Naive thymus-derived CD8-positive, alpha-beta T cell (primary cell): ENCODE measurements around the gene MRPL51. TPM values are rescaled to one million over a fixed set of nuclear protein-coding genes. Genes with fewer than 3 reads are reported as not detected.
A peak's percentile ranks its signal among the peaks of the same experiment; 100 is the strongest.

Source experiments
- ATAC-seq, 2 donors: fragments of 150-1000 bp; cut with Tn5 transposase in 1 of 2; sonication (Bioruptor Pico), chemical (Tn5 transposase) in 1 of 2; 1 replicate in 1 of 2; 2 replicates in 1 of 2; pipeline ENCODE4 v1.10.0; 2021; ENCODE audit warnings: mild to moderate bottlenecking in 2 of 2, moderate library complexity in 2 of 2
- POLR2A ChIA-PET: fragments of 350-600 bp; sonication (Branson Sonifier 250); formaldehyde crosslinking; loops from one replicate; lab custom pipeline; 2021; ENCODE audit warnings: antibody characterized with exemption; lab: Charles Lee
- DNase-seq, 10 donors: peaks; one replicate each; pipeline versions ENCODE4 v3.0.0 to v3.0.0-alpha.2; 2020 to 2022
- H3K27ac Mint-ChIP-seq, 10 donors: one replicate each; pipeline ENCODE4 v1.8.0; 2020 to 2022; ENCODE audit warnings: mild to moderate bottlenecking in 10 of 10, mixed read lengths in 10 of 10, moderate library complexity in 4 of 10, inconsistent platforms in 1 of 10
- H3K27me3 Mint-ChIP-seq, 5 donors: one replicate each; pipeline ENCODE4 v1.8.0; 2021 to 2022; ENCODE audit warnings: mixed read lengths in 5 of 5
- H3K36me3 Mint-ChIP-seq, 3 donors: one replicate each; pipeline ENCODE4 v1.8.0; 2020 to 2022; ENCODE audit warnings: mixed read lengths in 3 of 3, mild to moderate bottlenecking in 2 of 3, inconsistent platforms in 1 of 3
- H3K4me1 Mint-ChIP-seq, 4 donors: one replicate each; pipeline ENCODE4 v1.8.0; 2021 to 2022; ENCODE audit warnings: mixed read lengths in 4 of 4
- H3K4me3 Mint-ChIP-seq, 10 donors: one replicate each; pipeline ENCODE4 v1.8.0; 2020 to 2022; ENCODE audit warnings: mild to moderate bottlenecking in 10 of 10, mixed read lengths in 10 of 10, moderate library complexity in 6 of 10, inconsistent platforms in 1 of 10
- H3K9me3 Mint-ChIP-seq, 9 donors: one replicate each; pipeline ENCODE4 v1.8.0; 2020 to 2022; ENCODE audit warnings: mixed read lengths in 9 of 9, mild to moderate bottlenecking in 3 of 9, inconsistent platforms in 1 of 9, moderate library complexity in 1 of 9
- polyA plus RNA-seq, 3 donors: library from polyadenylated mRNA; unstranded; fragments of 300-500 nt; fragmentation: Illumina TruSeq; gene quantifications; one replicate each; pipeline ENCODE4 v1.2.3, GENCODE V29; 2021
- total RNA-seq, 8 experiments: library from RNA in 2 of 8; stranded (reverse) in 2 of 8; gene quantifications; one replicate each; pipeline ENCODE4 v1.2.3 and lab custom pipeline; 2021 to 2026

Gene MRPL51
- total and polyA plus RNA-seq, 5 experiments from 2014 or later: 71.6 to 230 (median 220) TPM

DNA sequence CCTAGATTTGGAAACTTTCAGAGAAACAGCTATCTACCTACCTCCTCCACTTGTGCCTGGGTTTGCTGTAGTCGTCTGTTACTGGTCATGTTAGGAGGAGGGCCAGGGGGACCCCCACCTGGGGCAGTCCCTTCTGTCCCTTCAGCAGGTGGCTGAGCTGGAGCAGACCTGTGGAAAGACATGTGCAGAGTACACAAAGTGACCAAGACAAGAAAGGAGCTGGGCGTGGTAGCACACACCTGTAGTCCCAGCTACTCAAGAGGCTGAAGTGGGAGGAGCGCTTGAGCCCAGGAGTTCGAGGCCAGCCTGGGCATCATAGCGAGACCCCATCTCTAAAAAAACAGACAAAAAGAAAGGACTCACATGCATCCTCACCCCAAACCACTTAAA lies 26.9 kb downstream of the MRPL51 start:
- POLR2A ChIA-PET: interaction anchor here (0.6 to 25.3 kb wide), 15 partner anchors 9 to 427 kb away, joined by 3 to 1074 read pairs (median 4); partner anchors contain the start of genes CD27, GAPDH, MRPL51 and TAPBPL
- peak overlapping the region; percentile 85 to 98 (median 95) for H3K27ac Mint-ChIP-seq
- H3K4me1 Mint-ChIP-seq: peaks cover 61 to 92% (median 87%) of the 10 kb centered on the region in 4 donors
- no peak for ATAC-seq
- H3K27me3 Mint-ChIP-seq: no peaks in the 10 kb centered on the region
- no peak for DNase-seq
- H3K36me3 Mint-ChIP-seq: peaks cover 3 to 59% (median 23%) of the 10 kb centered on the region in 3 donors
- no peaks in the 10 kb centered on the region for H3K9me3 Mint-ChIP-seq
- H3K4me3 Mint-ChIP-seq: peak overlapping the region in 3 of 10 donors; percentile 22 to 60 (median 49)

DNA sequence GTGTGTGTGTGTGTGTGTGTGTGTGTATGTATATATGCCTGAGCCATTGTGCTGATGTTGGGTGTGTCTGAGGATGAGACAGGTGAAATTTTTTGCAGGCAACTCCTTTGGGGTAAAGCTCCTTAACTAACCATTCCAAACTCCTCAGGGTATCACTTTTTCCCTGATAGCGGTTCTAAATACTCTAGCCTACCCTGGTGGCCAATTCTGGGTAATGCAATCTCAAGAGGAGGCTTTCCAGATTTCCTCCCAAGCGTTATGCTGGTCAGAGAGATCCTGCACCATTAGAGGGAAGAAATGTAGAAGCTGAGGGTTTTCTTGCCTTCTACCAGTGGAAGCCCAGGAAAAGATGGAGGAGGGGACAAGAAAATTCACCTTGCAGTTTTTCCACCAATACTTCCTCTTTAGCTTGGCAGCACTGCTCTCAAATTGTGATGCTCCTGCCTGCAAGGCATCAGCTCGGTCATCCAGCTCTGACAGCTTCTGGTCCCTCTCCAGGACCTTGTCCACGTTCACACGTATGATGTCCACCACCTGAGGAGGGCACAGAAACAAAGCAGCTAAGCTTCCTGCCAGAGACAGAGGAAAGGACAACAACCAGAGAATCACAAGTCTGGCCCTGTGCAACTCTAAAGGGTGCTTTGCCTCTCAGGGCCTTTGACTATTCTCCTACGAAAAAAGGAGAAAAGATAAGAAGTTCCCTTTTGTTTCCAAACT lies 27.4 kb downstream of the MRPL51 start:
- DNase-seq: peak in 7 of 10 donors; percentile 40 to 75 (median 50)
- Mint-ChIP-seq H3K27me3 (no peaks in the 10 kb centered on the region), H3K4me3 (peak overlapping the region in 9 of 10 donors; percentile 49 to 79 (median 64)), H3K36me3 (peaks cover 3 to 65% (median 26%) of the 10 kb centered on the region in 3 donors), H3K4me1 (peaks cover 64 to 92% (median 90%) of the 10 kb centered on the region in 4 donors), H3K9me3 (no peaks in the 10 kb centered on the region), H3K27ac (peak overlapping the region; percentile 93 to 98 (median 95))
- POLR2A ChIA-PET: interaction anchor here (0.6 to 25.3 kb wide), 18 partner anchors 9 to 485 kb away, joined by 3 to 1074 read pairs (median 4); partner anchors contain the start of genes CD27, GAPDH, MRPL51 and PTPN6
- ATAC-seq: no peak

DNA sequence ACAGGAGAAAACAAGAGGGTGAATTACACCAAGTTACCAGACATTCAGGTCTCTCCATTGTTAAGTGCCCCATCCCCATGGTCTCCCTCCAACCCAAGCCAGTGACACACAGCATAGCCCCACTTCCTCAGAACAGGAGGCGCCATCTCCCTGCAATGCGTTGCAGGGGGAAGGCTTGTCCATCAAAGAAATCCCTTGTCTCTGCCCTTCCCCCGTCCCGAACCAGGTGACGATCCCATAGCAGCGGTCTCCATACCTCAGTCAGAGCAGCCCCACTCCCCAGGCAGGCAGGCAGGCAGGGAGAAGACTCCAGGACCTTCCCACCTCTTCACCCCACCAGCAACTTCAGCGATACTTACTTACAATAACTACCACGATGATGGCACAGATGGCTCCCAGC lies 28.5 kb downstream of the MRPL51 start:
- peaks cover 3 to 74% (median 29%) of the 10 kb centered on the region in 3 donors for H3K36me3 Mint-ChIP-seq
- H3K4me3 Mint-ChIP-seq: peak overlapping the region; percentile 63 to 89 (median 83)
- DNase-seq: no peak
- H3K27me3 Mint-ChIP-seq: no peaks in the 10 kb centered on the region
- peaks cover 63 to 97% (median 93%) of the 10 kb centered on the region in 4 donors for H3K4me1 Mint-ChIP-seq
- H3K9me3 Mint-ChIP-seq: no peaks in the 10 kb centered on the region
- H3K27ac Mint-ChIP-seq: peak overlapping the region; percentile 94 to 100 (median 98)
- POLR2A ChIA-PET: interaction anchor here (1.4 to 25.3 kb wide), 12 partner anchors 21 to 131 kb away, joined by 5 to 1074 read pairs (median 14); partner anchors contain the start of genes CD27, GAPDH, MRPL51 and NCAPD2
- ATAC-seq: no peak

DNA sequence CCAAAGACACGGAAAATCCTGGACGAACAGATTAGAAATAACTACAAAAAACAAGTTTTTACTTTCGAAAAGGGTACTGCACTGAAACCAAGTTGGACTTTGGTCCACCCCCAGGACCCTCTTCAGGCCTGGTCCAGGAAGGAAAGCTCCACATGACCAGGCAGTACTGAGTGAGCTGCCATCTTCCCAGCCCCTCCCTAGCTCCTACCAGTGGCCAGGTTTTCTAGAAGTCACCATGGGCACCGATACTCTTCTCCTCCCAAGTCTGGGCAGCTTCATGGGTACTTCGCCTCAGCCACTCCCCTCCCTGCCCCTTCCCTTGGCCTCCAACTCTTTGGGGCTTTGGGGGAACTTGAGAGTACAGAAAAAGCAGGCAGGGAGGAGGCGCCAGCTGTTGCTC lies 29.2 kb downstream of the MRPL51 start:
- H3K27me3 Mint-ChIP-seq: no peaks in the 10 kb centered on the region
- H3K9me3 Mint-ChIP-seq: no peaks in the 10 kb centered on the region
- H3K27ac Mint-ChIP-seq: peak overlapping the region; percentile 94 to 100 (median 98)
- H3K4me1 Mint-ChIP-seq: peaks cover 63 to 97% (median 93%) of the 10 kb centered on the region in 4 donors
- POLR2A ChIA-PET: interaction anchor here (0.7 to 25.3 kb wide), 11 partner anchors 20 to 225 kb away, joined by 3 to 1074 read pairs (median 12); partner anchors contain the start of genes CD27, GAPDH, MRPL51 and NCAPD2
- peak overlapping the region; percentile 67 to 89 (median 83) for H3K4me3 Mint-ChIP-seq
- no peak for ATAC-seq
- peaks cover 9 to 80% (median 36%) of the 10 kb centered on the region in 3 donors for H3K36me3 Mint-ChIP-seq
- DNase-seq: no peak

DNA sequence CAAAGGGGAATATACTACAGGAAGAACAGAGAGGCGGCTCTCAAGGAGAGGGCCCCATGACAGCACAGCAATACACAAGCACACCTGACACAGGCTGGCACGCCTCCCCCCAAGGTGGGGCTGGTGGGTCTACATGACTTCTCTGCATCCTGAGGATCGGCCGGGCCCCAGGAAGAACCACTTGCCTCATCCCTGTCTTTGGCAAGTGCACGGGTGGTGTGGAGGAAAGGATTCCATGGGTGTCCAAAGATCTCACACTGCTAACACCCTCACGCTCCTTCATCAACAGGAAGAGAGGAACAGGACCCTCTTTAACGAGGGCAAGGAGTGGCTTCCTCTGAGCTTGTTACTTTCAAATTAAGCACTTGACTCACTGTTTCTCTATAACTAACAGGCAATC lies 29.8 kb downstream of the MRPL51 start:
- peaks cover 66 to 97% (median 93%) of the 10 kb centered on the region in 4 donors for H3K4me1 Mint-ChIP-seq
- POLR2A ChIA-PET: interaction anchor here (0.7 to 25.3 kb wide), 12 partner anchors 8 to 226 kb away, joined by 3 to 1074 read pairs (median 18); partner anchors contain the start of genes CD27, GAPDH, MRPL51 and NCAPD2
- no peaks in the 10 kb centered on the region for H3K9me3 Mint-ChIP-seq
- H3K4me3 Mint-ChIP-seq: peak overlapping the region; percentile 67 to 89 (median 83)
- ATAC-seq (peak in 1 of 2 donors; percentile 35), DNase-seq (peak in 5 of 10 donors; percentile 19 to 50 (median 25))
- peaks cover 15 to 83% (median 42%) of the 10 kb centered on the region in 3 donors for H3K36me3 Mint-ChIP-seq
- no peaks in the 10 kb centered on the region for H3K27me3 Mint-ChIP-seq
- H3K27ac Mint-ChIP-seq: peak overlapping the region; percentile 94 to 100 (median 98)

DNA sequence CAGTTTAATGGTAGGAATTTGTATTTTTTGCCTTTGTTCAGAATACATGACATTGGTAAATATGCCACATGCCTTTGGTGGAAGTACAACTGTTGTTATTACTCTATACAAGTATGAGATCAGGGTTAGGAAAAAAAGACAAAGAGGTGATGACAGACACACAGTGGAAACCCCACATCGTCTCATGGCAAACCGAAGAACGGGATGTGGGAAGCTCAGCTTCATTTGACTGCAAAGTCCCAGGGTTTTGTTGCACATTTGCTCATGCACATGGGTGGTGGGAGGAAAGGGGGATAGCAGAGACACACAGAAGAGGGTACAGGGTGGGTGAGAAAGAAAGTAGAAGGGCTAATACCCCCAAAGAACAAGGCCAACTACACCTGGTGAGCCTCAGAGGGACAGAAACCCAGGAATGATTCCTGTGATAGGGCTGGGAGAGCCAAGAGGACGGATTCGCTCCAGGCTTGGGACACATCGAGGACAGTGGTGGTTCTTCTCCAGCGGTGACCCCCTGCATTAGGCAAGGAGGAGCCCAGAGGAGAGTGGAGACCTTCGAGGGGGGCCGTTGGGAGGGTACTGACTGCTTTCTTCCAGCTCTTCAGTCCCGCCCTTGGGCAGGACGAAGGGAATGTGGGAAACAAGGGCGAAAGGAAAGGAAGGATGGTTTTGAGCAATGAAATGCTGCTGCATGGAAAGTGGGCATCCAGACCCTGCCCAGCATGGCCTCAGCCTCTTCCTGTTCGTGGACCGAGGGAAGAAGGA lies 30.6 kb downstream of the MRPL51 start:
- Mint-ChIP-seq H3K4me3 (peak overlapping the region; percentile 67 to 89 (median 83)), H3K27me3 (no peaks in the 10 kb centered on the region), H3K4me1 (peaks cover 62 to 94% (median 91%) of the 10 kb centered on the region in 4 donors), H3K27ac (peak overlapping the region; percentile 94 to 100 (median 98)), H3K36me3 (peaks cover 15 to 87% (median 43%) of the 10 kb centered on the region in 3 donors), H3K9me3 (no peaks in the 10 kb centered on the region)
- ATAC-seq (peak in 1 of 2 donors; percentile 58), DNase-seq (peak in 3 of 10 donors; percentile 44 to 51 (median 45))
- POLR2A ChIA-PET: interaction anchor here (0.7 to 25.3 kb wide), 11 partner anchors 8 to 390 kb away, joined by 3 to 1074 read pairs (median 23); partner anchors contain the start of genes CD27, GAPDH, MRPL51 and TAPBPL

DNA sequence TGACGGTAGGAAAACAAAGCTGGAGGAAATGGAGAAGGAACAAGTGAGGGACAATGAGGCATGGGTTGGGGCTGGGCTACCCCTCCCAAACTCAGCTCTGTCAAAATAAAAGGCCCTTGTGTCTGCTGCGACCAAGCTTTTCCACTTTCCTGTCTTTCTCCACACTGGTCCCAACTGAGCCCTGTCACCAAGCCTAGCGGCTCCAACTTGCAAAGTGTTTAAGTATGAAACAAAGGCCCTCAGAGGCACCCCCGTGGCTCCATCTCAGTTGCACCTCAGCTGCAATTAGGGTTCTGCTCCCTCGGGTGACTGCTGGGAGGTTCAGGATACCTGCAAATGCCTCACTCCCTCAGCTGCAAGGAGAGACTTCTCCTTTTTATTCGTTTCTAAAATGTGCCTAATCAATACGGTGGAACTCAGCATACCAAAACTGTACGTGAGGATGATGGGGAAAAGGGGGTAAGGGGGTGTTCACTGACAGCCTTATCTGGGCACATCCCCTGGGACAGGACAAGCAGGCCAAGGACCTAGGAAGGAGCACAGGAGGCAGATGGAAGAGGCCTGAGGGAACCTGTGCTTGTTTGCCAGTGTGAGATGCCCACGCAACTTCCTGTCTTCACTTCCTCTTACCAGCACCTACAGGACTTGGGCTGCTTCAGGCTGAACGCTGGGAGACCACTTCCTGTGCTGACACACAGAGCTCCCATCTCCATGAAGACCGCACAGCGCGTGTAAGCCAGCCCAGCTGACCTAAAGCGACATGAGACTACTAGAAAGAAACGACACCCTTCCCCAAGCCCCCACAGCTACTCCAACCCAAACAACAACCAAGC lies 31.4 kb downstream of the MRPL51 start:
- Mint-ChIP-seq H3K27me3 (no peaks in the 10 kb centered on the region), H3K9me3 (no peaks in the 10 kb centered on the region), H3K27ac (peak overlapping the region; percentile 94 to 100 (median 98)), H3K36me3 (peaks cover 15 to 87% (median 49%) of the 10 kb centered on the region in 3 donors), H3K4me3 (peak overlapping the region; percentile 67 to 89 (median 81)), H3K4me1 (peaks cover 63 to 94% (median 91%) of the 10 kb centered on the region in 4 donors)
- ATAC-seq: peak; percentile 79 to 93
- POLR2A ChIA-PET: interaction anchor here (0.7 to 25.3 kb wide), 13 partner anchors 9 to 391 kb away, joined by 3 to 1074 read pairs (median 10); partner anchors contain the start of genes CD27, GAPDH, MRPL51 and TAPBPL
- peak; percentile 59 to 93 (median 83) for DNase-seq

DNA sequence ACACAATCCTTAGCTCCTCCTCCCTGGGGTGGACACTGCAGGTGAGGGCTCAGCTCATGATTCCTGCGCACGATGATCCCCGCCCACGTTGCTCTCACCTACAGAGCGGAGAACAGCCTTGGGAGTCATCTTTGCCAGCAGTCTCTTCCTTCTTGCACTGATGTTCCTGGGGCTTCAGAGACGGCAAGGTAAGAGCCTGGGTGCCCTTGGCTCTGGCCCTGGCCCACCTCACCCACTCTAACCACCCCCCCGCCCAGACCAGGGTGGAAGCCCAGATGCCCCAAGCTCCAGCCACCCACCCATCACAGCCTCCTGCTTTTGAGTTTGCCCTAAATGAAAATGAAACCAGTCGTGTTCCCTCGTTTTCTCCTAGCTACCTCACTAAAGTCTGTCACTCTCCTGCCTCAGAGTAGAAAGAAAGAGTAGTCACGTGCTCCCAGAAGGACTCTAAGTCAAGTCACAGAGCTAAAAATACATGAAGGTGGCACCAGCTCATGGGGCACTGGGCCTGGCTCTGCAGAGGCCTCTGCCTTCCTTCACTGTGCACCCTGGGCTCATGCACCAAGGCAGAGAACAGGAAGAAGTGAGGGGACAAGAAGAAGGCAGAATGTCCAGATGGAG lies 32.2 kb downstream of the MRPL51 start:
- DNase-seq (peak in 5 of 10 donors; percentile 12 to 57 (median 51)), ATAC-seq (peak; percentile 3 to 24)
- Mint-ChIP-seq H3K27me3 (no peaks in the 10 kb centered on the region), H3K36me3 (peaks cover 15 to 87% (median 51%) of the 10 kb centered on the region in 3 donors), H3K4me1 (peaks cover 62 to 94% (median 86%) of the 10 kb centered on the region in 4 donors), H3K27ac (peak overlapping the region; percentile 94 to 100 (median 98)), H3K9me3 (no peaks in the 10 kb centered on the region), H3K4me3 (peak overlapping the region; percentile 67 to 89 (median 81))
- POLR2A ChIA-PET: interaction anchor here (0.9 to 25.3 kb wide), 10 partner anchors 10 to 392 kb away, joined by 3 to 1074 read pairs (median 40); partner anchors contain the start of genes CD27, GAPDH, MRPL51 and TAPBPL

DNA sequence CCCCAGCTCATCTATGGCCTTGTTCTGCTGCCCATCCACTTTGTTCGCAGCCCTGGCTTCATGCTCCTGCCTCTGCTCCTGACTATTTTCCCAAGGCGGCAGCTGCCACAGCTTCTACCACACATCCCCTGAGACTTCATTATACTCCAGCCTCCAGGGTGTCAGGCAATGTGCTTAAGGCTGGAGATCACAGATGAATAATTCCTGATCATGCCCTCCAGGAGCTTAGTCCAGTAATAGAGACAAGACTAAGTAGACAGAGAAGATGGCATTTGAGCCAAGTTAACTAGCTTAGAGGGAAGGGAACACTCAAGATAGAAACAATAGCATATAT lies 34.1 kb downstream of the MRPL51 start:
- ATAC-seq (no peak), DNase-seq (no peak)
- POLR2A ChIA-PET: interaction anchor here (0.7 to 25.3 kb wide), 7 partner anchors 12 to 172 kb away, joined by 3 to 1074 read pairs (median 4); partner anchors contain the start of genes CD27, MRPL51, TAPBPL and VAMP1
- H3K4me1 Mint-ChIP-seq: peaks cover 54 to 92% (median 82%) of the 10 kb centered on the region in 4 donors
- H3K27ac Mint-ChIP-seq: peak overlapping the region; percentile 85 to 96 (median 94)
- no peaks in the 10 kb centered on the region for H3K27me3 Mint-ChIP-seq
- H3K36me3 Mint-ChIP-seq: peaks cover 18 to 91% (median 48%) of the 10 kb centered on the region in 3 donors
- H3K9me3 Mint-ChIP-seq: no peaks in the 10 kb centered on the region
- H3K4me3 Mint-ChIP-seq: peak overlapping the region; percentile 13 to 63 (median 42)

DNA sequence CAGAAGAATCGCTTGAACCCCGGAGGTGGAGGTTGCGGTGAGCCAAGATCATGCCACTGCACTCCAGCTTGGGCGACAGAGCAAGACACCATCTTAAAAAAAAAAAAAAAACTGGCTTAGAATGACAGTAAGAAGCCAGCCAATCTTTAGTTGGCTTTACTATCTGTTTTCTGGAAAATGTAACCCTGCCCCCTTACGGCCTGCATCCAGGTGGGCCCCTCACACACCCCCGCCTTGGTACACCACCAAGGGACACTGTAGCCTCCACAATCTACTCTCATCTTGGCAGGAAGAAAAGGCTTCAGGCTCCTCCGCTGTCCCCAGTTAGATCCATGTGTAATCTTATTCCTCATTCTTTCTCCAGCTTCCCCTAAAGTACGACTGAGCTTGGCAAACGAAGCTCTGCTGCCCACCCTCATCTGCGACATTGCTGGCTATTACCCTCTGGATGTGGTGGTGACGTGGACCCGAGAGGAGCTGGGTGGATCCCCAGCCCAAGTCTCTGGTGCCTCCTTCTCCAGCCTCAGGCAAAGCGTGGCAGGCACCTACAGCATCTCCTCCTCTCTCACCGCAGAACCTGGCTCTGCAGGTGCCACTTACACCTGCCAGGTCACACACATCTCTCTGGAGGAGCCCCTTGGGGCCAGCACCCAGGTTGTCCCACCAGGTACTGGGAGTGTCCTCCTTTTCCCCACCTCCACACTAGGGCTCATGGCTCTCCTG lies 34.6 kb downstream of the MRPL51 start:
- peak overlapping the region in 9 of 10 donors; percentile 3 to 63 (median 42) for H3K4me3 Mint-ChIP-seq
- DNase-seq: no peak
- POLR2A ChIA-PET: interaction anchor here (0.7 to 25.3 kb wide), 7 partner anchors 12 to 114 kb away, joined by 3 to 1074 read pairs (median 4); partner anchors contain the start of genes CD27, MRPL51, TAPBPL and VAMP1

More for the DNA sequence above, 34.6 kb downstream of the MRPL51 start:
- peaks cover 18 to 92% (median 47%) of the 10 kb centered on the region in 3 donors for H3K36me3 Mint-ChIP-seq
- no peaks in the 10 kb centered on the region for H3K9me3 Mint-ChIP-seq
- ATAC-seq: no peak
- peaks cover 52 to 92% (median 81%) of the 10 kb centered on the region in 4 donors for H3K4me1 Mint-ChIP-seq
- peak overlapping the region; percentile 85 to 96 (median 94) for H3K27ac Mint-ChIP-seq
- H3K27me3 Mint-ChIP-seq: no peaks in the 10 kb centered on the region
